Measurements from ENCODE around the gene LRP1B.

GRCh38 chr2:142033393-142033792 is 97.4 kb downstream of the LRP1B start:
- TF ChIP-seq EZH2 (IDR thresholded peaks at IDR 0.05; ENCODE audit: insufficient read depth, poor library complexity, severe bottlenecking) (no peak), EZH2phosphoT487 (IDR thresholded peaks at IDR 0.05; ENCODE audit: insufficient read depth, low read depth) (no peak)
